Central memory CD4-positive, alpha-beta T cell (primary cell): ENCODE results near the gene GAL3ST1.
A peak's percentile ranks its signal among the peaks of the same experiment; 100 is the strongest.
"Not testable (repeated sequence)": the region's sequence is repeated elsewhere in the genome, so short reads cannot be mapped to it uniquely, and the experiment has no call there.

ENCODE experiments used
- DNase-seq: peaks from one replicate; pipeline ENCODE4 v3.0.0; 2022
- total RNA-seq, 3 experiments: gene quantifications; one replicate each; lab custom pipeline; 2026; lab: John Stamatoyannopoulos, UW

The GAL3ST1 gene, protein sequence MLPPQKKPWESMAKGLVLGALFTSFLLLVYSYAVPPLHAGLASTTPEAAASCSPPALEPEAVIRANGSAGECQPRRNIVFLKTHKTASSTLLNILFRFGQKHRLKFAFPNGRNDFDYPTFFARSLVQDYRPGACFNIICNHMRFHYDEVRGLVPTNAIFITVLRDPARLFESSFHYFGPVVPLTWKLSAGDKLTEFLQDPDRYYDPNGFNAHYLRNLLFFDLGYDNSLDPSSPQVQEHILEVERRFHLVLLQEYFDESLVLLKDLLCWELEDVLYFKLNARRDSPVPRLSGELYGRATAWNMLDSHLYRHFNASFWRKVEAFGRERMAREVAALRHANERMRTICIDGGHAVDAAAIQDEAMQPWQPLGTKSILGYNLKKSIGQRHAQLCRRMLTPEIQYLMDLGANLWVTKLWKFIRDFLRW
- 0.11 to 0.33 (median 0.19) reads per million in 3 experiments for total RNA-seq

DNA sequence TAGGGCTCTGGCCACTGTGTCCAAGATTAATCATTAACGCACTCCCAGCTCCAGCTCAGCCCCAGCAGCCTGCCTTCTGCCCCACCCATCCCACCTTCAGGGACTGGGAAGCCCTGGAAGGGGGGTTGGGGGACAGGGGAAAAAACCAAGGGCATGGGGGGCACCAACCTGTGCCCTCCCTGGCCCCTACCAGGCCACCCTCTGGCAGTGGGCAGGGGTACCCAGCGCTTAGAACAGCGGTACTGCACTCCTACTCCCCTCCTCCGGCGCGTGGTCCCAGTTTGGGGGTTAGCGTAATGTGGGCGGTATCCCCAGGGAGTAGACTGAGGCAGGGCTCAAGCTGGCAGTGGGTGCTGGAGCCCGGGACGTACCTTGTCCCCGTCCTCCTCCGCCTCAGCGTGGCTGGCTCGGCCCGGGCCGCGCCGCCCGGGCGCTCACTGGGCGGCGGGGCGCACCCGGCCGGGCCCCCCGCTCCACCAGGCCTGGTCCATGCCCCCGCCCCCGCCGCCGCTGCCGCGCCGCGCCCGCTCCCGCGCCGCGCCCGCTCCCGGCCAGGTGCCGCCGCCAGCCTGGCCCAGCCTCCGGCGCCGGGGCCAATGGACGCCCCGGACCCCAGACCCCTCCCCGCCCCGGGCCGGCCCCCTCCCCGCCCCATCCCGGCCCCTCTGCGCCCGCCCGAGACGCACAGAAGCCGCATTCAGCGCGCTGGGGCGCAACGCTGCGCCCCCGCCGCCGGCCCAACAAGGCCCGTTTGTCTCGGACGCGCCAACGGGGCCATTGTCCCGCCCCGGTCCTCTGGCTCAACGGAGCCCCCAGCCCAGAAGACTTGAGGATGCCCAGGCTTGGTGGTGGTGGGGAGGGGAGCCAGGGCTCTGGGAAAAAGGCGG lies at the start of gene GAL3ST1:
Gene GAL3ST1, minus strand, starts transcription at position 571 of the 887 bp plus-strand sequence. CDS start 17,273 bp downstream, outside the sequence.
- no peak for DNase-seq

DNA sequence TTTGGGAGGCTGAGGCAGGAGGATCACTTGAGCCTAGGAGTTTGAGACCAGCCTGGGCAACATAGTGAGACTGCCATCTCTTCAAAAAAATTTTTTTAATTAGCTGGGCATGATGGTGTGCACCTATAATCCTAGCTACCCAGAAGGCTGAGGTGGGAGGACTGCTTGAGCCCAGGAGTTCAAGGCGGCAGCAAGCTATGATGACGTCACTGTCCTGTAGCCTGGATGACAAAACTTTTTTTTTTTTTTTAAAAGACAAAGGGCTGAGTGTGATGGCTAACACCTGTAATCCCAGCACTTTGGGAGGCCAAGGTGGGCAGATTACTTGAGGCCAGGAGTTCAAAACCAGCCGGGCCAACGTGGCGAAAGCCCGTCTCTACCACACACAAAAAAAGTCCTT lies 45.4 kb upstream of the GAL3ST1 start:
- DNase-seq = not testable (repeated sequence)

GRCh38 chr22:30617819-30618218 lies 43.4 kb upstream of the GAL3ST1 start:
- DNase-seq = no peak

DNA sequence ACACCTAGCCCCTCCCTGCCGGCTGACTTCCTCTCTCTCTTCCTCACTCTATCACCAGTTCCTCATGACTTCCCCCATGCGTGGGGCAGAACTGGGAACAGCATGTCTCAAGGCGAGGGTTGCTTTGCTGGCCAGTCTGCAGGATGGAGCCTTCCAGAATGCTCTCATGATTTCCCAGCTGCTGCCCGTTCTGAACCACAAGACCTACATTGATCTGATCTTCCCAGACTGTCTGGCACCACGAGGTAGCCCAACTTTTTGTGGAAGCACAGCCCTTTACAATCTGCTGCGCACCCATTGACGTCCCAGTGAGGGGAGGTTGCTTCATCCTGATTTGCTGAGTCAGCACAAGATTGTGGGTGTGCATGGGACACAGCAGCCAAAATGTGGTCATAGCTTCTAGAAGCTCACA lies 41.1 kb upstream of the GAL3ST1 start:
- DNase-seq = no peak

GRCh38 chr22:30614879-30615278 lies 40.4 kb upstream of the GAL3ST1 start:
- DNase-seq = no peak

- no peak for DNase-seq
These were observed 39.8 kb upstream of the GAL3ST1 start for GRCh38 chr22:30614268-30614667.

GRCh38 chr22:30612789-30613188 lies 38.3 kb upstream of the GAL3ST1 start:
- no peak for DNase-seq

GRCh38 chr22:30611197-30611596 lies 36.7 kb upstream of the GAL3ST1 start:
- DNase-seq = no peak

GRCh38 chr22:30610299-30610698 lies 35.8 kb upstream of the GAL3ST1 start:
- no peak for DNase-seq

GRCh38 chr22:30609260-30610185 lies 35.1 kb upstream of the GAL3ST1 start:
- no peak for DNase-seq

DNA sequence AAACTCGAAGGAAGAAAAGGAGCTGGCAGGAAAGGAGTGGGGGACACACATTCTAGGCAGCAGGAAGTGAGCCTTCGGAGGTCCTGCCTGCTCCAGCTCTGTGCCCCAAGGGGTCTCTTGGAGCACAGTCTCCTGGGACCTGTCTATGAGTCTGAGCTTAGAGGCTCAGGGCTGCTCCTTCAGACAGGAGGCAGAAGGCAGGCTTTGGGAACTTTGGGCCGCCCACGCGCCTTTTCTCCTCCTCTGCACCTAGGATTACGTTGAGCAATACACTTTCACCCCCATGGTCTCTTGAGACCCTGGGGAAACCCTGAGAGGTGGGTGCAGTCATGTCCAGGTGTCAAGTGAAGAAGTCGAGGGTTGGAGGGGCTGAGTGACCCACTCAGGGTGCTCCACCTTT lies 33.5 kb upstream of the GAL3ST1 start:
- no peak for DNase-seq

DNA sequence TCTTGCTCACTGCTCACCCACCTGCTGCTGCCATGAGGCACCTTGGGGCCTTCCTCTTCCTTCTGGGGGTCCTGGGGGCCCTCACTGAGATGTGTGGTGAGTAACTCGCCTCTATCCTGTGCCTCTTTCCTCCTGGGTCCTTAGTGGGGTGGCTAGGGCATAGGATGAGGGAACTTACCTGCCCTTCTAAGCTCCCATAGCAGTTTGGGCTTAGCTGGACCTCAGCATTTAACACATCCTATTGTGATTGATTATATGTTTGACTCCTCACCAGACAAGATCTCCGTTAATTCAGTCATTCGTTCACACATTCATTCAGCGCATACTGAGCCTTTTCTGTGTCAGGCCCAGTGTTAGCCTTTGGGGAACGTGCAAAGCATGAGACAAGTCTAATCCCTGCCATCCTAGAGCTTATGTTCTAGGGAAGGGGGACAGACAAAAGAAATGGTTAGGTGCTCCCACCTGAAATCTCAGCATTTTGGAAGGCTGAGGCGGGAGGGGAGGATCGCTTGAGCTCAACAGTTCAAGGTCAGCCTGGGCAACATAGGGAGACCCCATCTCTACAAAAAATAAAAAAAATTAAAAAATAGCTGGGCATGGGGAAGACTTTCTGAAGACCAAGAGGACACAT lies 33.0 kb upstream of the GAL3ST1 start:
- DNase-seq = no peak

GRCh38 chr22:30606455-30607299 lies 32.2 kb upstream of the GAL3ST1 start, which contains the start of gene TCN2:
Gene TCN2 (plus strand): TSS chr22:30607174. CDS start chr22:30607332, 158 bp downstream.
- DNase-seq = peak; percentile 8

DNA sequence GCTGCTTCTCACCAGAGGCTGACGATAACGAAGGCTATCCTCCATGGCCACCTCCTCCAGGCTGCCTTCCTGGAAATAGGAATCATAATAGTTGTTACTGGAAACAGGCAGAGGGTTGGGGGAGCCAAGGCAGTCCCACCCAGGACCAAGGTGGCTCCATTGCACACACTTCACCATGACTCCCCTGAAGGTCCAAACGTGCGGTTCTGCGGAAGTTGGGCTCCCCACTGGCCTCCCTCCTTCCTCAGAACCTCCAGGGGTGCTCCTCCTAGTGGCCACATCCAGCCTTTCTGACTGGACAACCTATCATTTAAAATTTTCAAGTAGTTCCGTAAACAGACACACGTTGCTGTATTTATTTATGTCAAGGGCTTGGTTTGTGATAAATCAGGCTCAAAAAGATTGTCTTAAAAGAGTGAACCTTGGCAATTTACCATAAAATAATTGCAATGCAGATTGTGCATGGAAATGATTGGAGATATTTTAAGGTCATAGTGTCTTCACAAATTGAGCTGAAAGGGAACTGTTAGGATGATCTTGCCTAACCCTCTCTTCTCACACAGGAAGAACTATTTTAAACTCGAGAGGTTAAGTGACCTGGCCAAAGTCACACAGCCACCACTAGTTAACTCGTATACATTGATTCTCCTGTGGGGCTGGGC lies 31.1 kb upstream of the GAL3ST1 start:
- peak; percentile 9 for DNase-seq

GRCh38 chr22:30604723-30605122 lies 30.3 kb upstream of the GAL3ST1 start:
- no peak for DNase-seq

GRCh38 chr22:30603801-30604200 lies 29.3 kb upstream of the GAL3ST1 start:
- DNase-seq = no peak

DNA sequence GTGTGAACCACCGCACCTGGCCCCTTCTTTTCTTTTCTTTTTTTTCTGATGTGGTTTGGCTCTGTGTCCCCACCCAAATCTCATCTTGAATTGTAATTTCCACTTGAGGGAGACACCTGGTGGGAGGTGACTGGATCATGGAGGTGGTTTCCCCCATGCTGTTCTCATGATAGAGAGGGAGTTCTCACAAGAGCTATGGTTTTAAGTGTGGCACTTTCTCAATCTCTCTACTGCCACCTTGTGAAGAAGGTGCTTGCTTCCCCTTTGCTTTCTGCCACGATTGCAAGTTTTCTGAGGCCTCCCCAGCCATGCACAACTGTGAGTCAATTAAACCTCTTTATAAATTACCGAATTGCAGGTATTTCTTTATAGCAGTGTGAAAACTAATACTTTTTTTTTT lies 27.6 kb upstream of the GAL3ST1 start:
- DNase-seq = no peak

GRCh38 chr22:30601464-30601863 lies 27.0 kb upstream of the GAL3ST1 start:
- DNase-seq = no peak

DNA sequence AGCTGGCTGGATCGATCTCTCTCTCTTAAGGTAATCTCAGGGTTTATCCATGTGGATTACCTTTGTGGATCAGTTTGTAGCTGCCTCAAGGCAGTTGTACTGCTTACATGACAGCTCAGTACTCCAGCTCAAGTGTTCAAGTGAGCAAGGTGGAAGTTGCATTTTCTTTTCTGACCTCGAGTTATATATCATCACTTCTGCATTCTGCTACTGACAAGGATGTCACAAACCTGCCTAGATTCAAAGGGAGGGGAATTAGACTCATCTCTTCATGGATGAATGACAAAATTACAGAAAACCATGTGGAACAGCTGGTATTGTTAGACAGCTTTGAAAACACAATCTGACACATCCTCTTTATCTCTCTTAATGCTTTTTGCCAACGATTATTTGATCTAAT lies 26.5 kb upstream of the GAL3ST1 start:
- no peak for DNase-seq

DNA sequence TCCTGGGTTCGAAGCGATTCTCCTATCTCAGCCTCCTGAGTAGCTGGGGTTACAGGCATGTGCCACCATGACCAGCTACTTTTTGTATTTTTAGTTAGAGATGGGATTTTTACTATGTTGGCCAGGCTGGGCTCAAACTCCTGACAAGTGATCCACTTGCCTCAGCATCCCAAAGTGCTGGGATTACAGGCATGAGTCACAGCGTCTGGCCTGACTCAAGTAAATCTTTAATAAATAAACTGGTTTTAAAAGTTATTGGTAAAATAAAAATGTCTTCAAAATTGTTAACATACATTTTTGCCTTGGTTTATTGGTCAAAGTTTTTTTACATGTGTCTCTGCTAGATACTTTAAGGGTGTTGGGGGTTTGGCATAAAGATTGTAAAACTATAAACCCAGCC lies 24.5 kb upstream of the GAL3ST1 start:
- DNase-seq = no peak
